ENCODE measurements around the gene PTPA. TPM values are rescaled to one million over a fixed set of nuclear protein-coding genes. Genes with fewer than 3 reads are reported as not detected.
A peak's percentile ranks its signal among the peaks of the same experiment; 100 is the strongest.

Gene PTPA
- total and polyA plus RNA-seq, 2 of the 4 experiments (the other 2 are of a cell fraction), result 124 to 149 TPM

GRCh38 chr9:129108083-129108804 lies 3.0 kb upstream of the PTPA start:
- Histone ChIP-seq H3K9me1 (ENCODE audit: insufficient read depth, low read length) (0 out of 2 replicates have a peak, but pooled peaks cover 3% of the 10 kb centered on the region), H4K91ac (ENCODE audit: insufficient read depth, low read depth, low read length) (no peak overlapping the region), H4K5ac (ENCODE audit: low read depth, low read length) (no peak overlapping the region), H3K4me2 (ENCODE audit: low read depth, low read length) (no peak overlapping the region), H3K4me3 (ENCODE audit: insufficient read depth, low read depth, low read length) (no peak overlapping the region), H2BK20ac (ENCODE audit: low read depth, low read length) (no peak overlapping the region), H3K27ac (ENCODE audit: insufficient read depth, low read length) (no peak overlapping the region), H2AK5ac (ENCODE audit: low read depth, low read length) (no peak overlapping the region), H3K56ac (ENCODE audit: extremely low read depth, insufficient read depth, low read length) (no peak overlapping the region), H3K36me3 (ENCODE audit: control insufficient read depth, insufficient read depth, low read length) (peaks cover 22% of the 10 kb centered on the region), H3K23ac (ENCODE audit: low read depth, low read length) (no peak overlapping the region), H2BK120ac (ENCODE audit: low read depth, low read length) (no peak overlapping the region), H2BK5ac (ENCODE audit: low read depth, low read length, poor library complexity, severe bottlenecking) (no peak overlapping the region), H4K8ac (ENCODE audit: low read depth in 2 of 2, low read length in 2 of 2) (no peak overlapping the region), H2AK9ac (replicated peaks; ENCODE audit: low read depth, low read length, poor library complexity) (peak overlapping the region; percentile 57), H2AFZ (replicated peaks; ENCODE audit: low read length, poor library complexity) (no peak overlapping the region), H3K9me3 (ENCODE audit: control insufficient read depth, insufficient read depth, low read length) (no peaks in the 10 kb centered on the region), H4K20me1 (ENCODE audit: insufficient read depth, low read length) (peaks cover 4% of the 10 kb centered on the region), H3K14ac (replicated peaks; ENCODE audit: low read depth, low read length) (no peak overlapping the region), H3K4ac (ENCODE audit: low read depth, low read length) (no peak overlapping the region), H3K4me1 (ENCODE audit: control insufficient read depth, insufficient read depth, low read length) (peaks cover 7% of the 10 kb centered on the region), H3K18ac (ENCODE audit: low read depth, low read length) (no peak overlapping the region), H2BK15ac (ENCODE audit: low read depth, low read length) (no peak overlapping the region), H3K79me1 (ENCODE audit: low read depth in 1 of 2, low read length in 2 of 2) (peaks cover 15 to 53% of the 10 kb centered on the region in 2 experiments), H3K27me3 (ENCODE audit: control insufficient read depth, insufficient read depth, low read length) (no peaks in the 10 kb centered on the region), H3K9ac (ENCODE audit: low read depth, low read length) (no peak overlapping the region)
- no TSS peak for BruUV-seq (replicated peaks)
- WGBS, 2 experiments (ENCODE audit: extremely low coverage in 2 of 2, insufficient read length in 1 of 2), result 85% methylated on average over 2 of the region's 13 CpGs; no CpG with 5 or more reads in 1 of the 2 experiments
- dilution Hi-C loops (cut with HindIII; ENCODE audit: low sequenced_read_pairs, unreplicated experiment), result no loop called here
- intact Hi-C loops (cut with micrococcal nuclease), result no loop called here
- DNase-seq (no peak), ATAC-seq (ENCODE audit: low read depth) (no peak)
- TF ChIP-seq SMC3 (IDR thresholded peaks at IDR 0.05; ENCODE audit: low read depth, low read length), result no peak
- TF ChIP-seq ELK1 (IDR thresholded peaks at IDR 0.05; ENCODE audit: borderline replicate concordance, low read depth, low read length), result no peak
- no peak for TF ChIP-seq CEBPB (IDR thresholded peaks at IDR 0.05; ENCODE audit: low read depth, low read length)
- TF ChIP-seq RAD21 (IDR thresholded peaks at IDR 0.05; ENCODE audit: low read length), result no peak
- TF ChIP-seq RFX5 (IDR thresholded peaks at IDR 0.05; ENCODE audit: low read depth, low read length), result no peak
- TF ChIP-seq MAZ (IDR thresholded peaks at IDR 0.05; ENCODE audit: borderline replicate concordance, low read depth, low read length), result no peak
- no peak for TF ChIP-seq FOS (IDR thresholded peaks at IDR 0.05; ENCODE audit: low read depth, low read length)
- no peak for TF ChIP-seq NFE2L2 (IDR thresholded peaks at IDR 0.05; ENCODE audit: low read depth, low read length)
- TF ChIP-seq MAFK (IDR thresholded peaks at IDR 0.05; ENCODE audit: low read depth, low read length), result no peak
- no peak for TF ChIP-seq POLR2A (IDR thresholded peaks at IDR 0.05; ENCODE audit: low read depth, low read length)
- TF ChIP-seq RCOR1 (IDR thresholded peaks at IDR 0.05; ENCODE audit: insufficient replicate concordance, low read length), result no peak
- TF ChIP-seq BHLHE40 (IDR thresholded peaks at IDR 0.05; ENCODE audit: low read depth, low read length), result no peak
- TF ChIP-seq CHD1 (IDR thresholded peaks at IDR 0.05; ENCODE audit: low read depth, low read length), result no peak
- in situ Hi-C loops (cut with MboI; ENCODE audit: low sequenced_read_pairs), result no loop called here
- POLR2A ChIA-PET (ENCODE audit: unreplicated experiment), result no interaction called here
- CTCF ChIA-PET, result no interaction called here

All from IMR-90 (cell line).